NT2/D1 (cell line): Measurements from ENCODE around the gene DHRS7B.

Experiments
- DNase-seq: peaks from one replicate; pipeline ENCODE4 v3.0.0-alpha.2; 2011; ENCODE audit warnings: low read depth, low spot score
- H3K27me3 ChIP-seq: 2 replicates; pipeline ENCODE4 v1.6.0; 2011; ENCODE audit warnings: mild to moderate bottlenecking; ENCODE audit not compliant: insufficient read length, insufficient read depth
- H3K36me3 ChIP-seq: 2 replicates; pipeline ENCODE4 v1.6.1; 2011; ENCODE audit warnings: mild to moderate bottlenecking, low read length, mixed read lengths; ENCODE audit not compliant: insufficient read depth, insufficient read length
- H3K4me1 ChIP-seq: 2 replicates; pipeline ENCODE4 v1.5.1; 2011; ENCODE audit not compliant: insufficient read depth, insufficient read length
- H3K4me3 ChIP-seq: 2 replicates; pipeline ENCODE4 v1.5.1; 2011; ENCODE audit warnings: low read depth; ENCODE audit not compliant: insufficient read length
- H3K9ac ChIP-seq: 2 replicates; pipeline ENCODE4 v1.6.0; 2011; ENCODE audit warnings: low read depth; ENCODE audit not compliant: insufficient read length
- H3K9me3 ChIP-seq: 2 replicates; pipeline ENCODE4 v1.5.1; 2011; ENCODE audit warnings: mild to moderate bottlenecking, low read length; ENCODE audit not compliant: insufficient read depth
- SUZ12 ChIP-seq: IDR thresholded peaks from 2 replicates; pipeline ENCODE4 v1.6.1; 2011; ENCODE audit not compliant: insufficient read length, insufficient read depth; ENCODE audit errors: extremely low read depth
- YY1 ChIP-seq: IDR thresholded peaks from 2 replicates; pipeline ENCODE4 v1.6.1; 2011; ENCODE audit not compliant: insufficient read length, insufficient read depth
- ZNF274 ChIP-seq: IDR thresholded peaks from 2 replicates; pipeline ENCODE4 v1.6.1; 2011; ENCODE audit warnings: mild to moderate bottlenecking, low read depth, low read length

DHRS7B gene

DNA sequence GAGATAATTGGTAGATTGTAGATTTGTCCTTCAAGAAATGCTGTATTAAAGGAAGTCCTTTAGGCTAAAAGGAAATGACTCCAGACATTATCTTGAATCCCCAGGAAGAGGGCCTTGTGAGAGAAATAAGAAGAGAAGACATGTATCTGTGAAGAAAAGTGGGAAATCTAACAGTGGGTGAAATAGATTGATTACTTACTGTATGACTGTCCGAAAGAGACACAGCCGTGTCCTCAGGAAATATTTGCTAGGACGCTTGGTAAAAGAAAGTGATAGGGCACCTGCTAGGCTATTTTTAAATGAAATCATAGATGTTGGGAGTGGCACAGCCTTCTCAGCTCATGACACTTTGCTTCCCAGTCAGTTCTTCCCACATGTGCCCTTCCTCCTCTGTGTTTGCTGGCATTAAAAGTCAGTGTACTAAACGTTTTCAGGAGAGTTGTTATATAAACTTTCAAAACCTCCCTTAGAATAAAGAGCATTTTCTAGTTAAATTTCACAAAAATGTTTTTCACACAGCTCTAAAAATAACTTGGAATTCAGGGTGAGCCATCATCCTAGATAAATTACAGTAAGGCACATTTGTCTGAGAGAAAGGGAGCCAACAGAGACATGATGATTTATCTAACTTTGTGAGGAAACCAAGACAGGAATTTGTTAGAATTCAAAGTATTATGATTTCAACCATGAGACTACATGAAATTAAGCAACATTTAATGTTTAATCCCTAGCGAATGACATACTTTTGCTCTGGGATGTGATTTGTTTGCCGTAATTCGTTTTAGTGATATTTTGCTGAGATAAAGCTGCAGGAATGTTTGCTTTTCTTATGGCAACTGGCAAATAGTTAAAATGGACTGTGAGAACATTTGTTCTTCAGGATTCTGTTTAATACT lies 35.0 kb downstream of the DHRS7B start:
- TF ChIP-seq SUZ12 (no peak), YY1 (no peak), ZNF274 (no peak)
- DNase-seq, result no peak
- Histone ChIP-seq H3K27me3 (no peaks in the 10 kb centered on the region), H3K9ac (no peak overlapping the region), H3K4me1 (no peaks in the 10 kb centered on the region), H3K4me3 (no peak overlapping the region), H3K36me3 (no peaks in the 10 kb centered on the region), H3K9me3 (no peaks in the 10 kb centered on the region)

DNA sequence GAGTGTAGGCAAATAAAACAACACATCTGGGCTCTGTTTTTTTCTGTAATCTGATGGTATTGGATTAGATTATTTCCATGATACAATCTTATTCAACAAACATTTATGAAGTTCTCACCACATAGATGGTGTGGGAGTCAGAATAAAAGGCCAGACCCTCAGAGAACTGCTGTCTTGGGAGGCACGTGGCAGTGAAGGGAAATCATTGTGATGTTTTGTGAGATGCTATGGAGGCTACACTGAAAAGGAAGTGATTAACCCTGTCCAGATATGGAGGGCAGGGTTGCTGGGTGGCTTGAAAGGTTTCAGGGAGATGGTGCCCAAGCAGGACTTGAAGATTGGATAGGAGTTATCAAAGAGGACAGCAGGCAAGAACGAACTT lies 35.6 kb downstream of the DHRS7B start:
- no peak overlapping the region for H3K4me3 ChIP-seq
- no peak for TF ChIP-seq ZNF274
- TF ChIP-seq SUZ12, result no peak
- TF ChIP-seq YY1, result no peak
- H3K9me3 ChIP-seq, result no peaks in the 10 kb centered on the region
- H3K27me3 ChIP-seq, result no peaks in the 10 kb centered on the region
- H3K9ac ChIP-seq, result no peak overlapping the region
- H3K4me1 ChIP-seq, result no peaks in the 10 kb centered on the region
- DNase-seq, result no peak
- no peaks in the 10 kb centered on the region for H3K36me3 ChIP-seq

DNA sequence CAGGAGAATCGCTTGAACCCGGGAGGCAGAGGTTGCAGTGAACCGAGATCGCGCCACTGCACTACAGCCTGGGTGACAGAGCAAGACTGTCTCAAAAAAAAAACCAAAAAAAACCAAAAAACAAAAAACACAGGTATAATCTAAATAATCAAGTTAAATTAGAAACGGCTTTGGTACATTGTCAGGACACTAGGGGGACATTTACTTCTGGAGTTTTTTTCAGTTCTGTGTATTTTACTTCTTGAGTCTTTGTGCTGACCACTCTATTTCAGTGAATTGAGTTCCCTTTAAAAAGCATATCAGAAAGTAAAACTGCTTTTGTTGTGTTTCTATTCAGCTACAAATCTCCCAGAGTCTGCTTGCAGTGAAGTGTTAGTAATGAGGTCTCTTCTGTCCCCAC lies 36.3 kb downstream of the DHRS7B start:
- Histone ChIP-seq H3K36me3 (no peaks in the 10 kb centered on the region), H3K9me3 (no peaks in the 10 kb centered on the region), H3K9ac (no peak overlapping the region), H3K27me3 (no peaks in the 10 kb centered on the region), H3K4me1 (no peaks in the 10 kb centered on the region), H3K4me3 (no peak overlapping the region)
- no peak for DNase-seq
- TF ChIP-seq YY1 (no peak), SUZ12 (no peak), ZNF274 (no peak)

DNA sequence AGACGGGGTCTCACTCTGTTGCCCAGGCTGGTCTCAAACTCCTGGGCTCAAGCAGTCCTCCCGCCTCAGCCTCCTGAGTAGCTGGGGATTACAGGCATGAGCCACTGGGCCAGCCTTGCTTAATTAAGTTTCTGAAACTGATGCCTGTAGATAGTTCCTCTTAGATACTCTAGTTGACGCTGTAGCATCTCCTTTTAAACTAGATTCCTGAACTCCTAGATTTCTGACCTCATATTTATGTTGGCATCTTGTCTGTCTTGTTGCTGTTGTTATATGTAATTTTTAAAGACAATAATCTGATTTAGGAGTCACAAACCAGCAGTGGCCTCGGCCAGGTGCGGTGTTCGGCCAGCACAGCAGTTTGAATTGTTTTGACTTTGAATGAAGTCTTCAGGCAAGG lies 37.5 kb downstream of the DHRS7B start:
- H3K9ac ChIP-seq, result no peak overlapping the region
- TF ChIP-seq SUZ12 (no peak), YY1 (no peak), ZNF274 (no peak)
- no peak overlapping the region for H3K4me3 ChIP-seq
- no peaks in the 10 kb centered on the region for H3K9me3 ChIP-seq
- DNase-seq, result no peak
- no peaks in the 10 kb centered on the region for H3K4me1 ChIP-seq
- H3K27me3 ChIP-seq, result no peaks in the 10 kb centered on the region
- no peaks in the 10 kb centered on the region for H3K36me3 ChIP-seq

GRCh38 chr17:21164620-21165019 lies 37.9 kb downstream of the DHRS7B start:
- Histone ChIP-seq H3K9me3 (no peaks in the 10 kb centered on the region), H3K36me3 (no peaks in the 10 kb centered on the region), H3K4me3 (no peak overlapping the region), H3K4me1 (no peaks in the 10 kb centered on the region), H3K27me3 (no peaks in the 10 kb centered on the region), H3K9ac (no peak overlapping the region)
- no peak for DNase-seq
- TF ChIP-seq ZNF274 (no peak), YY1 (no peak), SUZ12 (no peak)

- Histone ChIP-seq H3K9ac (no peak overlapping the region), H3K4me3 (no peak overlapping the region), H3K4me1 (no peaks in the 10 kb centered on the region), H3K36me3 (no peaks in the 10 kb centered on the region), H3K27me3 (no peaks in the 10 kb centered on the region), H3K9me3 (no peaks in the 10 kb centered on the region)
- TF ChIP-seq ZNF274 (no peak), YY1 (no peak), SUZ12 (no peak)
- no peak for DNase-seq
Measured at GRCh38 chr17:21165922-21166594, 39.3 kb downstream of the DHRS7B start.

DNA sequence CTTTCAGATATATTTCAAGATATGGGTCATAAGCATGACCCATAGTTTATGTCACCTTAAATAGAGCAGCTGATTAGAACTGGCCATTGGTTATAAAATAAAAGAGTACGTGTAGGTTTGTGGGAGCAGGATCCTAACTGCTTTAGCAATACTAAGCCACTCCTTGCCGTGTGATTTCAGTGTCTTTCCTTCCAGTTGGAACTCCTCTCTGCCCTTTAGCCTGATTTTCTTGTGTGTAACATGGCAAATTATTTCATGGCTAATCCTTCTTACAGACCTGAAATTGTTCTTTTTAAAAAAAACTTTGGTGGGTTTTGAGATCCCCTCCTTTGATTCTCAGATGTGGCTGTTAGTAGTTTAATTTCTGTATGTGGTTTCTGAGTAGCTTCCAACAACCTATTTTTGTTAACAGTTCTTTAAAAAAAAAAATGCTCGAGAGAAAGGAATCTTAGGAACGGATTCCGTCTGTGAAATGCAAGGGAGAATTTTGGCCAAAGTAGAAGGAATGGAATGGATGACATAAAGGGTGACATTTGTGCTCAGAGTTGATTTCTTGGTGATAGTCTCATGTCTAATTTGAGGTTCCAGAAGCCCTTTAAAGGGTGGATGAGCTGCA lies 39.9 kb downstream of the DHRS7B start:
- DNase-seq, result no peak
- Histone ChIP-seq H3K27me3 (no peaks in the 10 kb centered on the region), H3K4me3 (no peak overlapping the region), H3K9ac (no peak overlapping the region), H3K36me3 (no peaks in the 10 kb centered on the region), H3K4me1 (no peaks in the 10 kb centered on the region), H3K9me3 (no peaks in the 10 kb centered on the region)
- TF ChIP-seq SUZ12 (no peak), YY1 (no peak), ZNF274 (no peak)
